Right atrium auricular region (tissue), 2 donors: ENCODE measurements around the gene MGMT. TPM values are rescaled to one million over a fixed set of nuclear protein-coding genes. Genes with fewer than 3 reads are reported as not detected.

Source experiments
- DNase-seq: peaks from one replicate; pipeline ENCODE4 v3.0.0-alpha.2; 2019; ENCODE audit warnings: low spot score
- H3K27ac ChIP-seq, 2 donors: fragments of 200-600 bp; sonication (generic); 1 replicate in 1 of 2; 2 replicates in 1 of 2; pipeline ENCODE4 v1.5.1; 2016 to 2019
- H3K27me3 ChIP-seq, 2 donors: fragments of 200-600 bp; sonication (generic); one replicate each; pipeline versions ENCODE4 v1.5.1 to v1.6.0; 2017 to 2019
- H3K36me3 ChIP-seq: fragments of 200-600 bp; sonication (generic); one replicate; pipeline ENCODE4 v1.5.1; 2016
- H3K4me1 ChIP-seq, 2 donors: fragments of 200-600 bp; sonication (generic); one replicate each; pipeline versions ENCODE4 v1.5.1 to v1.6.0; 2017 to 2019
- H3K4me3 ChIP-seq, 2 donors: fragments of 200-600 bp; sonication (generic); 1 replicate in 1 of 2; 2 replicates in 1 of 2; pipeline ENCODE4 v1.5.1; 2017 to 2019; ENCODE audit warnings: mild to moderate bottlenecking in 1 of 2, moderate library complexity in 1 of 2
- H3K9me3 ChIP-seq, 2 donors: fragments of 200-600 bp; sonication (generic); one replicate each; pipeline ENCODE4 v1.5.1; 2019
- CTCF ChIP-seq, 2 donors: fragments of 200-600 bp; sonication (generic); IDR thresholded peaks; one replicate each; pipeline ENCODE4 v1.5.1; 2019; ENCODE audit warnings: antibody characterized with exemption in 2 of 2
- total RNA-seq, 2 donors: library from RNA; depleted of rRNA; stranded (reverse); fragments of >200 nt; gene quantifications; one replicate each; pipeline ENCODE4 v1.1.0, GENCODE V29; 2016

Gene MGMT
- total RNA-seq, 2 donors from 2014 or later: 18.2 to 19.2 TPM

GRCh38 chr10:129511758-129512157, 44.7 kb downstream of the MGMT start:
- DNase-seq: peak; percentile 21

DNA sequence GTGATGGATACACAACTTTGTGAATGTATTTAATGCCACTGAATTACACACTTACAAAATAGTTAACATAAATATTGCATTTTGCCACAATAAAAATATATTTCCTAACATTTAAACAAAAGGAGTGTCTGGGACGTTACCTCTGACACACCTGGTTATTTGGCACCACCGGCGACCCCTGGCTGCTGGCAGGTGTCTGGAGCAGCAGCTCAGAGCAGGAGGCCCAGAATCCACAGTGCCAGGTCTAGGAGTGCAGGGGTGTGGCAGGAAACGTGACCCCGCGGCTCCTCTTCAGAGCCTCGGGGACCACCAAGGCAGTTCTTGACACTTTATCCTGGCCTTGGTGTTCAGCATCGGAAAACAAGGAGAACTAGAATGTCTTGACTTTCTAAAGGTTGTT, 46.3 kb downstream of the MGMT start:
- no peak overlapping the region for H3K27ac ChIP-seq
- H3K4me3 ChIP-seq: no peak overlapping the region
- H3K4me1 ChIP-seq: peaks cover 0 to 3% of the 10 kb centered on the region in 2 donors
- no peaks in the 10 kb centered on the region for H3K27me3 ChIP-seq
- TF ChIP-seq CTCF (IDR thresholded peaks at IDR 0.05): no peak
- no peaks in the 10 kb centered on the region for H3K36me3 ChIP-seq
- H3K9me3 ChIP-seq: no peaks in the 10 kb centered on the region
- DNase-seq: peak; percentile 36

More at GRCh38 chr10:129511758-129512157, 44.7 kb downstream of the MGMT start:
- Histone ChIP-seq H3K4me1 (no peaks in the 10 kb centered on the region), H3K27me3 (no peaks in the 10 kb centered on the region), H3K36me3 (no peaks in the 10 kb centered on the region), H3K9me3 (no peaks in the 10 kb centered on the region), H3K4me3 (no peak overlapping the region), H3K27ac (no peak overlapping the region)
- no peak for TF ChIP-seq CTCF (IDR thresholded peaks at IDR 0.05)

GRCh38 chr10:129514568-129515451, 47.8 kb downstream of the MGMT start:
- Histone ChIP-seq H3K4me3 (no peak overlapping the region), H3K4me1 (peaks cover 0 to 3% of the 10 kb centered on the region in 2 donors), H3K9me3 (no peaks in the 10 kb centered on the region), H3K27ac (no peak overlapping the region), H3K36me3 (no peaks in the 10 kb centered on the region), H3K27me3 (no peaks in the 10 kb centered on the region)
- no peak for TF ChIP-seq CTCF (IDR thresholded peaks at IDR 0.05)
- DNase-seq: peak; percentile 18

DNA sequence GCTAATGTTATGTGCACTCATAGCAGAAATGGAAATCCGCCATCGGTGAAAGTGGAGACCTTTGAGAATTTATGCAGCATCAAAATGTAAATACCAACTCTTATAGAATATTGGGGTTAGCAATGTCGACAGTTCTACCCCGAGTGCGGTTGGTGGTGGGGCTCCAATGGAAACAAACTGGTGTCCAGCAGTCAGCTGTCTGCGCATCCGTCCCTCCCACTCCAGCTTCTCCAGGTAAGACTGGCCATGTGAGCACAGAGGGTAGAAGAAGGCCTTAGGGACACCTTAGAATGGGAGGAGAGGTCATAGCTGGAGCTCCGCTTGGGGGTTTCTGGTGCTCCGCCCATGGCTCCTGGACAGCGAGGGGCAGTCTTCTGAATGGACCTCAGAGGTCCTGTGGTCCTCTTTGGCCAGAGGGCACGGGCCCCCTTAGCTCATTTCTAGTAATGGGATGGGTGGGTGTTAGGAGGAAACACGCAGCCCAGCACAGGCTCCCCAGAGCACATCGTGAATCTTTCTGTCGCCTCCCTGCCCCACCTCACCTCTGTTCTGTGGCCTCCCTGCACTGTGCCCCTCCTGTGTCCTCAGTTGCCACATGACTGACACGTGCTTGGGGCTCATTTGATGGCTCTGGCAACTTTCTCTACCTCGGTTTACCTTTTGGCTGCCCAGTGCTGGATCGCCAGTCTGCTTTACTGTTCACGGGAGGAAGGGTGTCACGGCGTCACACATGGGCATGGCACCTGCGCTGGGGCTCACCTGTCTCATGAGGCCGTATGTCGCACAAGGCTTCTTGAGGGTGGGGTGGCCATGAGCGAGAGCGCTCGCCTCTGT, 50.0 kb downstream of the MGMT start:
- no peak for TF ChIP-seq CTCF (IDR thresholded peaks at IDR 0.05)
- no peak overlapping the region for H3K27ac ChIP-seq
- H3K4me3 ChIP-seq: no peak overlapping the region
- H3K36me3 ChIP-seq: no peaks in the 10 kb centered on the region
- H3K27me3 ChIP-seq: no peaks in the 10 kb centered on the region
- no peaks in the 10 kb centered on the region for H3K9me3 ChIP-seq
- DNase-seq: no peak
- peaks cover 0 to 3% of the 10 kb centered on the region in 2 donors for H3K4me1 ChIP-seq

- no peaks in the 10 kb centered on the region for H3K27me3 ChIP-seq
- no peak for DNase-seq
- H3K36me3 ChIP-seq: no peaks in the 10 kb centered on the region
- no peak for TF ChIP-seq CTCF (IDR thresholded peaks at IDR 0.05)
- H3K4me3 ChIP-seq: no peak overlapping the region
- H3K9me3 ChIP-seq: no peaks in the 10 kb centered on the region
- H3K27ac ChIP-seq: no peak overlapping the region
- peaks cover 0 to 3% of the 10 kb centered on the region in 2 donors for H3K4me1 ChIP-seq
Measured at GRCh38 chr10:129517680-129518057, 50.6 kb downstream of the MGMT start.
